ENCODE measurements around the gene SELENOW. TPM values are rescaled to one million over a fixed set of nuclear protein-coding genes. Genes with fewer than 3 reads are reported as not detected.
"Not testable (repeated sequence)": the region's sequence is repeated elsewhere in the genome, so short reads cannot be mapped to it uniquely, and the experiment has no call there.

SELENOW gene
- total RNA-seq, 6 experiments from 2014 or later = 46.4 to 141 (median 83.0) TPM

DNA sequence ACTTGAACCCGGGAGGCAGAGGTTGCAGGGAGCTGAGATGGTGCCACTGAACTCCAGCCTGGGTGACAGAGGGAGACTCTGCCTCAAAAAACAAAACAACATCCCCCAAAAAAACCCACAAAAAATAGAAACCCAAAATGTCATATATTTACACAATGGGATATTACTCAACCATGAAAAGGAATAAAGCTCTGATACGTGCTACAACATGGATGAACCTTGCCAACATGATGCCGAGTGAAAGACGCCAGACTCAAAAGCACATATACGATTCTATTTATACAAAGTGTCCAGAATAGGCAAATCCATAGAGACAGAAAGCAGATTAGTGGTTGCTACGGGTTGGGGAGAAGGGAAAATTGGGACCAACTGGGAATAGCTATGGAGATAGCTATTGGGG is 27.9 kb downstream of the SELENOW start:
- ATAC-seq = no peak
- Histone ChIP-seq H3K27me3 (no peaks in the 10 kb centered on the region), H3K27ac (no peak overlapping the region), H3K4me1 (no peaks in the 10 kb centered on the region), H3K36me3 (no peaks in the 10 kb centered on the region), H3K9me3 (no peaks in the 10 kb centered on the region), H3K4me3 (no peak overlapping the region)
- no peak for DNase-seq
- intact Hi-C loops (cut with DNase I) = no loop called here
- 75% methylated on average over 6 of the region's 6 CpGs for WGBS (ENCODE audit: insufficient coverage, low coverage, low lambda C conversion rate, missing lambda C conversion rate)
- TF ChIP-seq, protein P1, sequence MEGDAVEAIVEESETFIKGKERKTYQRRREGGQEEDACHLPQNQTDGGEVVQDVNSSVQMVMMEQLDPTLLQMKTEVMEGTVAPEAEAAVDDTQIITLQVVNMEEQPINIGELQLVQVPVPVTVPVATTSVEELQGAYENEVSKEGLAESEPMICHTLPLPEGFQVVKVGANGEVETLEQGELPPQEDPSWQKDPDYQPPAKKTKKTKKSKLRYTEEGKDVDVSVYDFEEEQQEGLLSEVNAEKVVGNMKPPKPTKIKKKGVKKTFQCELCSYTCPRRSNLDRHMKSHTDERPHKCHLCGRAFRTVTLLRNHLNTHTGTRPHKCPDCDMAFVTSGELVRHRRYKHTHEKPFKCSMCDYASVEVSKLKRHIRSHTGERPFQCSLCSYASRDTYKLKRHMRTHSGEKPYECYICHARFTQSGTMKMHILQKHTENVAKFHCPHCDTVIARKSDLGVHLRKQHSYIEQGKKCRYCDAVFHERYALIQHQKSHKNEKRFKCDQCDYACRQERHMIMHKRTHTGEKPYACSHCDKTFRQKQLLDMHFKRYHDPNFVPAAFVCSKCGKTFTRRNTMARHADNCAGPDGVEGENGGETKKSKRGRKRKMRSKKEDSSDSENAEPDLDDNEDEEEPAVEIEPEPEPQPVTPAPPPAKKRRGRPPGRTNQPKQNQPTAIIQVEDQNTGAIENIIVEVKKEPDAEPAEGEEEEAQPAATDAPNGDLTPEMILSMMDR (IDR thresholded peaks at IDR 0.05) = no peak
- TF ChIP-seq POLR2A (IDR thresholded peaks at IDR 0.05) = no peak

DNA sequence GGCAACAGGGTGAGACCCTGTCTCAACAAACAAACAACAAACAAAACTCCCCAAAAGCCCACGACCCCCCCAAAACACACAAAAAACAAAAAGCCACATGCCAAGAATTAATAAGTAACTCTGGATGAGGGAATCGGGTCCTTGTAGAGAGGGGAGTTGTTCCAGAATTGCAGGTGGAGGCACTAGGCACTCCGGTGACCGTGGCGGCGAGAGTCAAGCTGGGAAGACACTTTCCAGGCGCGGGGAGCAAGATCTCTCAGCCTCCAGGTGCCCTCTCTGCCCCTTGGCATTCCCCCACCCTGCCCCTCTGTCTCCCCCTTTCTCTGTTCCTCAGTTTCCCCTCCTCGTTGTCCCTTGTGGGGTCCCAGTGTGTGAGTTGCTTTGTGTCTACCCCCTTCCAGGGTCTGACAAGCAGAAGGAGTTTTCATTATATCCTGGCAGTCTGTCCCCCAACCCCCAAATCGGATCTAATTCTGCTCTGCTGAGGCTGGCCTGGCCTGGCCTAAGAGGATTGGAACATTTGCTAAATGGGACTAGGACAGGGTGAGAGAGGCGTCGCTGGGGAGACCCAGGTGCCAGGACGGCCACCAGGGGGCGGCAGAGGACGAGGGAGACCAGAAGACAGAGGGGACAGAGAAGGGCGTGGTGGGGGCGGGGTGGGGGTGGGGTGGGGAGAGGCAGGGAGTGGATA is 34.9 kb downstream of the SELENOW start:
- no peak overlapping the region for H3K27ac ChIP-seq
- intact Hi-C loops (cut with DNase I) = no loop called here
- H3K4me3 ChIP-seq = no peak overlapping the region
- H3K4me1 ChIP-seq = no peaks in the 10 kb centered on the region
- TF ChIP-seq POLR2A (IDR thresholded peaks at IDR 0.05) = no peak
- TF ChIP-seq, protein P1 (IDR thresholded peaks at IDR 0.05) = peak in 3 of 4 donors; percentile 57 to 60 (median 59)
- H3K27me3 ChIP-seq = no peaks in the 10 kb centered on the region
- ATAC-seq = peak; percentile 86 to 91 (median 90)
- 13% methylated on average over 10 of the region's 17 CpGs for WGBS (ENCODE audit: insufficient coverage, low coverage, low lambda C conversion rate, missing lambda C conversion rate)
- no peaks in the 10 kb centered on the region for H3K36me3 ChIP-seq
- H3K9me3 ChIP-seq = no peaks in the 10 kb centered on the region
- DNase-seq = peak; percentile 78 to 81 (median 80)

DNA sequence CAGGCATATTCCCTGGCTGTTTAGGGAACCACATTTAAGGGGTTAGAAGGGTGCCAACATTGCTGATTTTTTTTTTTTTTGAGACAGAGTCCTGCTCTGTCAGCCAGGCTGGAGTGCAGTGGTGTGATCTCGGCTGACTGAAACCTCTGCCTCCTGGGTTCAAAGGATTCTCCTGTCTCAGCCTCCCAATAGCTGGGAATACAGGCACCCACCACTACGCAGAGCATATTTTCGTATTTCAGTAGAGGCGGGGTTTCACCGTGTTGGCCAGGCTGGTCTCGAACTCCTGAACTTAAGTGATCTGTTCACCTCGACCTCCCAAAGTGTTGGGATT is 35.5 kb downstream of the SELENOW start:
- intact Hi-C loops (cut with DNase I) = no loop called here
- DNase-seq (no peak), ATAC-seq (peak in 1 of 4 donors; percentile 16)
- Histone ChIP-seq H3K9me3 (no peaks in the 10 kb centered on the region), H3K27me3 (no peaks in the 10 kb centered on the region), H3K4me1 (no peaks in the 10 kb centered on the region), H3K36me3 (no peaks in the 10 kb centered on the region), H3K4me3 (no peak overlapping the region), H3K27ac (no peak overlapping the region)
- 51% methylated on average over 7 of the region's 7 CpGs for WGBS (ENCODE audit: insufficient coverage, low coverage, low lambda C conversion rate, missing lambda C conversion rate)
- TF ChIP-seq, protein P1 (IDR thresholded peaks at IDR 0.05) = no peak
- TF ChIP-seq POLR2A (IDR thresholded peaks at IDR 0.05) = no peak

DNA sequence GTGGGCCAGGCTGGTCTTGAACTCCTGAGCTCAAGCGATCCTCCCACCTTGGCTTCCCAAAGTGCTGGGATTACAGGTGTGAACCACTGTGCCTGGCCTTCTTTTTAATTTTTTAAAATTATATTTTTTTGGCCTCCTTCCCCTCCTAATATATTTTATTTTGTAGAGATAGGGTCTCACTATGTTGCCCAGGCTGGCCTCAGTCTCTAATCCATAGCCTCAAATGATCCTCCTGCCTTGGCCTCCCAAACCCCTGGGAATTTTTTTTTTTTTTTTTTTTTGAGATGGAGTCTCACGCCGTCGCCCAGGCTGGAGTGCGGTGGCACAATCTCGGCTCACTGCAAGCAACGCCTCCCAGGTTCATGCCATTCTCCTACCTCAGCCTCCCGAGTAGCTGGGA is 37.8 kb downstream of the SELENOW start:
- H3K4me1 ChIP-seq; H3K9me3 ChIP-seq; ATAC-seq; H3K27me3 ChIP-seq; H3K36me3 ChIP-seq; H3K4me3 ChIP-seq; intact Hi-C loops (cut with DNase I); DNase-seq; H3K27ac ChIP-seq: not testable (repeated sequence)
- 84% methylated on average over 7 of the region's 8 CpGs for WGBS (ENCODE audit: insufficient coverage, low coverage, low lambda C conversion rate, missing lambda C conversion rate)

DNA sequence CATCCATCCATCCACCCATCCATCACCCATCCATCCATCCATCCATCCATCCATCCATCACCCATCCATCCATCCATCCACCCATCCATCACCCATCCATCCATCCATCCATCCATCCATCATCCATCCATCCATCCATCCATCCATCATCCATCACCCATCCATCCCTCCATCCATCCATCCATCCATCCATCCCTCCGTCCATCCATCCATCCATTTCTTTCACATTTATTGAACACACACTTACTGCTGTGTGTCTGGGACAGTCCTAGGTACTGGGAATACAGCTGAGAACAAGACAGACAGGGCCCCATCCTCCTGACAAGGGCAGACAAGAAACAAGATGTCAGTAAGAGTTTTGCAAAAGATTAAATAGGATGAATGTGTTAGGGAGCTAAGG is 39.7 kb downstream of the SELENOW start:
- ATAC-seq; H3K4me1 ChIP-seq; H3K36me3 ChIP-seq; H3K27ac ChIP-seq; H3K9me3 ChIP-seq; H3K4me3 ChIP-seq; DNase-seq; H3K27me3 ChIP-seq; intact Hi-C loops (cut with DNase I): not testable (repeated sequence)
- WGBS (ENCODE audit: insufficient coverage, low coverage, low lambda C conversion rate, missing lambda C conversion rate) = 89% methylated on average over 1 of the region's 1 CpG
